ENCODE measurements around the gene DOCK4. TPM values are rescaled to one million over a fixed set of nuclear protein-coding genes. Genes with fewer than 3 reads are reported as not detected.

The DOCK4 gene
- total RNA-seq, 1 donor from 2014 or later: 32.2 TPM

DNA sequence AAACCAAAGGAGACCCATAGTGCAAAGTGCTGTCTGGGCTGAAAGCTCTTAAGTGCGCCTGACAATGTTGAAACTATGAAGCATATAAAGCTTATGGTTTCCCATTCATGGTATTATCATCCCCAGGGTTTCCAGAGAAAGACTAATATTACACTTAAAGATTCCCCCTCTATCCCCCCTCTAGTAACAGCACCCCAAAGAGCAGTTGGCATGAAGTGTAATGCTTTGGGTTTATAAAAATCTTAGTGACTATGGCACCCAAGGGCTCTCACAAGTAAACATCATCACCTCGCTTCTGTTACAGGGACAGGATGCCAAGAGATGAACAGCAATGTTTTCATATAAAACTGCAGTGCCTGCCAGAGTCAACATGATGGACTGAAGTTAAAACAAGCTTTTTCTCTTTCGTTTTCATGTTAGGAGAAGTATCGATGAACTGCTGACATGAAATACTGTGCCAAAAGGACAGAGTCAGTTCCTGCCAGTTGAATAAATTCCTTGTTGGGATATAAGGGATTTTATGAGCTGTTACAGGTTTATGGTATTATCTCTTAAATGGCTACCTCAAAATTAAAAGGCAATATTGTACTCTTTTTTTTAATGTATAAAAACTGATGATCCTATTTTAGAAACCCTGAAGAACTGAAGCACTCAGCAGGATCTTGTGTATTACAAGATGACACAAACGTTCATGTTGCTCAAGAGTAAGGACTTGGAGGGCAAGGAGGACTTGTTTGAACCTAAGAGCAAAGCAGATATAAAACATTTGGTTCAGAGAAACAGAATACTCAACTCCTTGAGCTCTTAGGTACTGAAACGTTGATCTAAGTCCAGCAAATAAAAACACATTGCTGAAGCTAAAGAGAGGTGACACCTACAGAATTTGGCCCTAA is 440.2 kb downstream of the DOCK4 start:
- H3K4me3 Mint-ChIP-seq (ENCODE audit: unreplicated experiment): no peak overlapping the region
- no peak overlapping the region for H3K27ac ChIP-seq (ENCODE audit: low read depth, low read length)
- H4K20me1 ChIP-seq (ENCODE audit: insufficient read depth, low read length): no peaks in the 10 kb centered on the region
- H3K9me3 ChIP-seq (ENCODE audit: insufficient read depth, low read depth, low read length): no peaks in the 10 kb centered on the region
- H3K27me3 ChIP-seq (ENCODE audit: insufficient read depth, low read length): no peaks in the 10 kb centered on the region
- no peak overlapping the region for H3K4me2 ChIP-seq (ENCODE audit: low read length)
- no peak overlapping the region for H3K4me3 ChIP-seq (ENCODE audit: insufficient read depth, low read depth, low read length)
- peaks cover 2% of the 10 kb centered on the region for H3K36me3 Mint-ChIP-seq (ENCODE audit: low read depth, unreplicated experiment)
- H3K79me2 ChIP-seq (ENCODE audit: insufficient read depth, low read length): no peaks in the 10 kb centered on the region
- H3K4me1 Mint-ChIP-seq (ENCODE audit: low read depth, unreplicated experiment): no peaks in the 10 kb centered on the region
- H2AFZ ChIP-seq (ENCODE audit: low read depth, low read length): no peak overlapping the region
- H3K9me3 Mint-ChIP-seq (ENCODE audit: unreplicated experiment): no peaks in the 10 kb centered on the region
- no peak overlapping the region for H3K27ac Mint-ChIP-seq (ENCODE audit: unreplicated experiment)
- no peaks in the 10 kb centered on the region for H3K27me3 Mint-ChIP-seq (ENCODE audit: low read depth, unreplicated experiment)
- no peak for FAIRE-seq
- H3K9ac ChIP-seq (ENCODE audit: low read length): no peak overlapping the region
- DNase-seq (ENCODE audit: low read depth): no peak
- no peak for TF ChIP-seq EZH2 (IDR thresholded peaks at IDR 0.05; ENCODE audit: insufficient read depth, low read length)
- TF ChIP-seq, protein P1, sequence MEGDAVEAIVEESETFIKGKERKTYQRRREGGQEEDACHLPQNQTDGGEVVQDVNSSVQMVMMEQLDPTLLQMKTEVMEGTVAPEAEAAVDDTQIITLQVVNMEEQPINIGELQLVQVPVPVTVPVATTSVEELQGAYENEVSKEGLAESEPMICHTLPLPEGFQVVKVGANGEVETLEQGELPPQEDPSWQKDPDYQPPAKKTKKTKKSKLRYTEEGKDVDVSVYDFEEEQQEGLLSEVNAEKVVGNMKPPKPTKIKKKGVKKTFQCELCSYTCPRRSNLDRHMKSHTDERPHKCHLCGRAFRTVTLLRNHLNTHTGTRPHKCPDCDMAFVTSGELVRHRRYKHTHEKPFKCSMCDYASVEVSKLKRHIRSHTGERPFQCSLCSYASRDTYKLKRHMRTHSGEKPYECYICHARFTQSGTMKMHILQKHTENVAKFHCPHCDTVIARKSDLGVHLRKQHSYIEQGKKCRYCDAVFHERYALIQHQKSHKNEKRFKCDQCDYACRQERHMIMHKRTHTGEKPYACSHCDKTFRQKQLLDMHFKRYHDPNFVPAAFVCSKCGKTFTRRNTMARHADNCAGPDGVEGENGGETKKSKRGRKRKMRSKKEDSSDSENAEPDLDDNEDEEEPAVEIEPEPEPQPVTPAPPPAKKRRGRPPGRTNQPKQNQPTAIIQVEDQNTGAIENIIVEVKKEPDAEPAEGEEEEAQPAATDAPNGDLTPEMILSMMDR (IDR thresholded peaks at IDR 0.05; ENCODE audit: insufficient read depth, low read depth, low read length): no peak
- no peaks in the 10 kb centered on the region for H3K4me1 ChIP-seq (ENCODE audit: insufficient read depth, low read length)
- H3K36me3 ChIP-seq (ENCODE audit: insufficient read depth, low read length): no peaks in the 10 kb centered on the region

DNA sequence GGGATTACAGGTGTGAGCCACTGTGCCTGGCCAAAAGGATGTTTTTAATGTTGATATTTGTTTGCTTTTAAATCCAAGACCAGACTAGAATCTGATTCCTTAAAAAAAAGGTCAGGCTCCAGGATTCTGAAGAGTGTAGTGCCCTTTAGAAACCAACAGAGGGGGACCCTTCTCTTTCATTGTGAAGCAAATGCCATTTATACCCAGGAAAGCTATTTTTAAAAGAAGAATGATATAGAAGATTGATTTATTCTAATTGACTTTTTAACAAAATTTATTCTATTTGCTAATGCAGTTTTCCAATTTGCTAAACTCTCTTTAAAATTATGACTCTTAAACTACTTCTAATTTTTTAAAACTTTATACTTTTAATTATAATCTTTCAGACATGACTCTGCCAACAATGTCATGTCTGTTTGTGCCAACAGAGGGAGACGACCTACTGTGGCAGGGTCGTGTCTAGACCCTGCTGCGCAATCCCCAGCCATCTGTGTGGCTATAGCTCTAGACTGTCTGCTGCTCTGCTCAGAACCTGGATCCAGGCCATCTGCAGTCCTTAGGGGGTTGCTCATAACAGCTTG is 442.9 kb downstream of the DOCK4 start:
- Mint-ChIP-seq H3K9me3 (ENCODE audit: unreplicated experiment) (no peaks in the 10 kb centered on the region), H3K4me1 (ENCODE audit: low read depth, unreplicated experiment) (no peaks in the 10 kb centered on the region), H3K36me3 (ENCODE audit: low read depth, unreplicated experiment) (peaks cover 6% of the 10 kb centered on the region), H3K27me3 (ENCODE audit: low read depth, unreplicated experiment) (no peaks in the 10 kb centered on the region), H3K27ac (ENCODE audit: unreplicated experiment) (no peak overlapping the region), H3K4me3 (ENCODE audit: unreplicated experiment) (no peak overlapping the region)
- no peaks in the 10 kb centered on the region for H3K9me3 ChIP-seq (ENCODE audit: insufficient read depth, low read depth, low read length)
- no peak overlapping the region for H3K4me3 ChIP-seq (ENCODE audit: insufficient read depth, low read depth, low read length)
- no peak for TF ChIP-seq EZH2 (IDR thresholded peaks at IDR 0.05; ENCODE audit: insufficient read depth, low read length)
- TF ChIP-seq, protein P1 (IDR thresholded peaks at IDR 0.05; ENCODE audit: insufficient read depth, low read depth, low read length): peak; percentile 78
- no peaks in the 10 kb centered on the region for H3K4me1 ChIP-seq (ENCODE audit: insufficient read depth, low read length)
- FAIRE-seq (no peak), DNase-seq (ENCODE audit: low read depth) (peak; percentile 28)
- no peaks in the 10 kb centered on the region for H3K36me3 ChIP-seq (ENCODE audit: insufficient read depth, low read length)
- H2AFZ ChIP-seq (ENCODE audit: low read depth, low read length): no peak overlapping the region
- no peaks in the 10 kb centered on the region for H4K20me1 ChIP-seq (ENCODE audit: insufficient read depth, low read length)
- H3K9ac ChIP-seq (ENCODE audit: low read length): no peak overlapping the region
- H3K4me2 ChIP-seq (ENCODE audit: low read length): no peak overlapping the region
- no peaks in the 10 kb centered on the region for H3K27me3 ChIP-seq (ENCODE audit: insufficient read depth, low read length)
- H3K27ac ChIP-seq (ENCODE audit: low read depth, low read length): no peak overlapping the region
- H3K79me2 ChIP-seq (ENCODE audit: insufficient read depth, low read length): no peaks in the 10 kb centered on the region

DNA sequence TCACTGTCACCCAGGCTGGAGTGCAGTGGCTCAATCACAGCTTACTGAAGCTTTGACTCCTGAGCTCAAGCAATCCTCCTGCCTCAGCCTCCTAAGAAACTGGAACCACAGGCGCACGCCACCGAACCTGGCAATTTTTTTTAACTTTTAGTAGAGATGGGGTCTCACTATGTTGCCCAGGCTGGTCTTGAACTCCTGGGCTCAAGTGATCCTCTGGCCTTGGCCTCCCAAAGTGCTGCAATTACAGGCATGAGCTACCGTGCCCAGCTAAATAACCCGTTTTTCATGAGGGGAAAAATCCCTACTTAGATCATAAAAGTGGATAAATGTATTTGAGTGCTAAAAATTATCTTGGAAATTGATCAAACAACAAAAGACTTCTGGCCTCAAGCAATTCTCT is 443.4 kb downstream of the DOCK4 start:
- no peaks in the 10 kb centered on the region for H4K20me1 ChIP-seq (ENCODE audit: insufficient read depth, low read length)
- no peak for FAIRE-seq
- no peaks in the 10 kb centered on the region for H3K9me3 ChIP-seq (ENCODE audit: insufficient read depth, low read depth, low read length)
- Mint-ChIP-seq H3K36me3 (ENCODE audit: low read depth, unreplicated experiment) (peaks cover 8% of the 10 kb centered on the region), H3K4me1 (ENCODE audit: low read depth, unreplicated experiment) (peaks cover 3% of the 10 kb centered on the region), H3K27ac (ENCODE audit: unreplicated experiment) (no peak overlapping the region), H3K27me3 (ENCODE audit: low read depth, unreplicated experiment) (no peaks in the 10 kb centered on the region), H3K4me3 (ENCODE audit: unreplicated experiment) (no peak overlapping the region), H3K9me3 (ENCODE audit: unreplicated experiment) (no peaks in the 10 kb centered on the region)
- no peak overlapping the region for H3K4me2 ChIP-seq (ENCODE audit: low read length)
- DNase-seq (ENCODE audit: low read depth): no peak
- no peak for TF ChIP-seq EZH2 (IDR thresholded peaks at IDR 0.05; ENCODE audit: insufficient read depth, low read length)
- TF ChIP-seq, protein P1 (IDR thresholded peaks at IDR 0.05; ENCODE audit: insufficient read depth, low read depth, low read length): no peak
- H3K4me1 ChIP-seq (ENCODE audit: insufficient read depth, low read length): no peaks in the 10 kb centered on the region
- H3K27ac ChIP-seq (ENCODE audit: low read depth, low read length): no peak overlapping the region
- H3K79me2 ChIP-seq (ENCODE audit: insufficient read depth, low read length): no peaks in the 10 kb centered on the region
- H3K4me3 ChIP-seq (ENCODE audit: insufficient read depth, low read depth, low read length): no peak overlapping the region
- no peaks in the 10 kb centered on the region for H3K36me3 ChIP-seq (ENCODE audit: insufficient read depth, low read length)
- H2AFZ ChIP-seq (ENCODE audit: low read depth, low read length): no peak overlapping the region
- H3K9ac ChIP-seq (ENCODE audit: low read length): no peak overlapping the region
- no peaks in the 10 kb centered on the region for H3K27me3 ChIP-seq (ENCODE audit: insufficient read depth, low read length)
